ENCODE results near the gene EIF4A2. TPM values are rescaled to one million over a fixed set of nuclear protein-coding genes. Genes with fewer than 3 reads are reported as not detected.

The EIF4A2 gene
- total and polyA plus RNA-seq, 2 of the 13 experiments (the other 11 are each of a cell fraction or from before 2014, with no cell fraction given): 480 to 596 TPM

DNA sequence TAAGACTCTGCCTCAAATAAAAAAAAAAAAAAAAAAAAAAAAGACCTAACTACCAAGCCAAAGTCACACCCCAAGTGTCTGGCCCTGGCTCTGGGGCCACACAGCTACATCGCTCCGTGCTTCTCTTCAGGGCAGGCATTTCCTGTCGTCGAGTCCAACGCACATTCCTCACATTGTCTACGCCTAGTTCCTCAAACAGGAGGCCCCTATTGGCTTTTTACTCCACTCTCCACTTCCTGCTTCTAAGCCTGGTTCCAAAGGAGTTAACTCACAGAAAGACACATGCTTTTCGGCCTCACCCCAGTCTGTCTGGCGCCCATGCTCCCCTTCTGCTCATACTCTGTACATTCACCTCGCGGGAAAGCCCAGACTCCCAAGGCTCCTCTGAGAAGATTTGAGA, 37.4 kb upstream of the EIF4A2 start (continued):
- TF ChIP-seq ZNF710 (CRISPR knock-in tag; IDR thresholded peaks at IDR 0.05; ENCODE audit: borderline replicate concordance) (0 out of 2 replicates have a peak, but pooled peaks have one; percentile 25), YEATS2 (CRISPR knock-in tag; IDR thresholded peaks at IDR 0.05; ENCODE audit: borderline replicate concordance) (peak; percentile 46; the same call in 1 of the 2 replicates), MEIS1 (CRISPR knock-in tag; IDR thresholded peaks at IDR 0.05; ENCODE audit: borderline replicate concordance) (0 out of 2 replicates have a peak, but pooled peaks have one; percentile 72), ZFP37 (CRISPR knock-in tag; IDR thresholded peaks at IDR 0.05; ENCODE audit: borderline replicate concordance) (peak; percentile 79; the same call in 1 of the 2 replicates), TEAD3 (CRISPR knock-in tag; optimal IDR thresholded peaks at IDR 0.05; ENCODE audit: borderline replicate concordance) (peak; percentile 96), YEATS4 (CRISPR knock-in tag; IDR thresholded peaks at IDR 0.05; ENCODE audit: borderline replicate concordance) (no peak), POLR2G (IDR thresholded peaks at IDR 0.05; ENCODE audit: low read depth, low read length) (peak; percentile 60), ZHX1 (CRISPR knock-in tag; IDR thresholded peaks at IDR 0.05; ENCODE audit: low read depth) (0 out of 2 replicates have a peak, but pooled peaks have one; percentile 19), RNF2 (conservative IDR thresholded peaks at IDR 0.05; ENCODE audit: low read depth) (no peak), ZNF296 (CRISPR knock-in tag; conservative IDR thresholded peaks at IDR 0.05) (no peak), ZNF816 (CRISPR knock-in tag; IDR thresholded peaks at IDR 0.05; ENCODE audit: borderline replicate concordance) (0 out of 2 replicates have a peak, but pooled peaks have one; percentile 27), ZNF205 (CRISPR knock-in tag; IDR thresholded peaks at IDR 0.05) (no peak), SIN3B (IDR thresholded peaks at IDR 0.05; ENCODE audit: low read length) (no peak), EP300 (IDR thresholded peaks at IDR 0.05; ENCODE audit: low read depth in 2 of 2, low read length in 2 of 2) (no peak; a peak in 1 of 4 replicates), EP300 (CRISPR knock-in tag; IDR thresholded peaks at IDR 0.05; ENCODE audit: borderline replicate concordance) (no peak), ZNF264 (CRISPR knock-in tag; IDR thresholded peaks at IDR 0.05) (no peak), PITX1 (CRISPR knock-in tag; IDR thresholded peaks at IDR 0.05) (peak; percentile 69; the same call in 1 of the 2 replicates), ZNF367 (CRISPR knock-in tag; IDR thresholded peaks at IDR 0.05; ENCODE audit: borderline replicate concordance) (no peak), RARA (CRISPR knock-in tag; IDR thresholded peaks at IDR 0.05) (peak; percentile 47), DMAP1 (CRISPR knock-in tag; IDR thresholded peaks at IDR 0.05) (peak; percentile 29; the same call in 1 of the 2 replicates), XRCC5 (optimal IDR thresholded peaks at IDR 0.05; ENCODE audit: low read length) (no peak), ZNF543 (CRISPR knock-in tag; IDR thresholded peaks at IDR 0.05) (no peak), ZNF563 (CRISPR knock-in tag; IDR thresholded peaks at IDR 0.05) (no peak), HMG20A (CRISPR knock-in tag; IDR thresholded peaks at IDR 0.05; ENCODE audit: borderline replicate concordance) (peak; percentile 14; the same call in 1 of the 2 replicates), ARID2 (CRISPR knock-in tag; IDR thresholded peaks at IDR 0.05; ENCODE audit: borderline replicate concordance) (no peak), SALL1 (CRISPR knock-in tag; IDR thresholded peaks at IDR 0.05) (peak; percentile 81), ZNF343 (CRISPR knock-in tag; IDR thresholded peaks at IDR 0.05) (peak; percentile 50; the same call in 1 of the 2 replicates), ERF (CRISPR knock-in tag; IDR thresholded peaks at IDR 0.05) (peak; percentile 76; the same call in 1 of the 2 replicates)
